Activated CD8-positive, alpha-beta T cell treated with anti-CD3 and anti-CD28 coated beads for 36 hours (primary cell): Measurements from ENCODE around the gene CREB3L1. TPM values are rescaled to one million over a fixed set of nuclear protein-coding genes. Genes with fewer than 3 reads are reported as not detected.

Experiments
- ATAC-seq: fragments of 200-7000 bp; cut with Tn5 transposase; one replicate; pipeline ENCODE4 v1.10.0; 2021; ENCODE audit warnings: mild to moderate bottlenecking, moderate library complexity
- CTCF ChIA-PET: fragments of 350-600 bp; sonication (Branson Sonifier 250); formaldehyde crosslinking; loops from one replicate; lab custom pipeline; 2021; ENCODE audit warnings: antibody characterized with exemption; lab: Charles Lee
- POLR2A ChIA-PET: fragments of 350-600 bp; sonication (Branson Sonifier 250); formaldehyde crosslinking; loops from one replicate; lab custom pipeline; 2021; ENCODE audit warnings: antibody characterized with exemption; lab: Charles Lee
- DNase-seq: peaks from one replicate; pipeline ENCODE4 v3.0.0-alpha.2; 2020
- H3K27ac Mint-ChIP-seq: one replicate; pipeline ENCODE4 v1.8.0; 2021; ENCODE audit warnings: mild to moderate bottlenecking, mixed read lengths
- H3K27me3 Mint-ChIP-seq: one replicate; pipeline ENCODE4 v1.8.0; 2021; ENCODE audit warnings: mixed read lengths
- H3K36me3 Mint-ChIP-seq: one replicate; pipeline ENCODE4 v1.8.0; 2021; ENCODE audit warnings: low read depth, mixed read lengths
- H3K4me1 Mint-ChIP-seq: one replicate; pipeline ENCODE4 v1.8.0; 2021; ENCODE audit warnings: low read depth, mixed read lengths
- H3K4me3 Mint-ChIP-seq: one replicate; pipeline ENCODE4 v1.8.0; 2021; ENCODE audit warnings: mild to moderate bottlenecking, moderate library complexity, mixed read lengths
- H3K9me3 Mint-ChIP-seq: one replicate; pipeline ENCODE4 v1.8.0; 2021; ENCODE audit warnings: mixed read lengths
- intact Hi-C: fragments of 100-400 bp; cut with micrococcal nuclease; formaldehyde crosslinking; loops from one replicate; pipeline ENCODE4 v1.10.0; 2022
- total RNA-seq, 2 experiments: library from RNA; stranded (reverse); gene quantifications; one replicate each; pipeline ENCODE4 v1.2.3, GENCODE V29; 2021
- TF ChIP-seq, protein P1 (sequence below): fragments of 200-600 bp; IDR thresholded peaks from one replicate; pipeline ENCODE4 v1.8.0; 2022; ENCODE audit warnings: antibody characterized with exemption, mild to moderate bottlenecking

Gene CREB3L1
- total RNA-seq, 2 experiments from 2014 or later = not detected

DNA sequence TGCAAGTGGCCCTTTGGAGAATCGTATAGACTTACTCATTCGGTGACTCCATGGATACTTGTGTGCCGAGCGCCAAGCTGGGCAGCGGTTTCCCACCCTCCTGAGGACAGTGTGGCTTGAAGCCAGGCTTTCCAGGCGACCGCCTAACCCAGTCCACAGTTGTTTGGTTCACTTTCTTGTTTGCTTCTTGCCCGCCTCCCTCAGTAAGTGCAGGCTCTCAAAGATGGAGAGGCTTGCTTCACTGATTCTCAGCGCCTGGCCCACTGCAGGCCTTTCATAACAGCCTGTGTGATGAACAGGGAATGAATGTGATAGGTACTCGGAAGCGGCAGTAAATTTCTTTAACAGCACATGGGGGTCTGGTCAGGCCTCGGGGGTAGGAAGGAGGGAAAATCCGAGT lies 92.8 kb downstream of the CREB3L1 start:
- intact Hi-C loops = no loop called here
- H3K4me3 Mint-ChIP-seq = no peak overlapping the region
- no peak for ATAC-seq
- peaks cover 15% of the 10 kb centered on the region for H3K4me1 Mint-ChIP-seq
- no peak overlapping the region for H3K27ac Mint-ChIP-seq
- ChIA-PET POLR2A (no interaction called here), CTCF (interaction anchor here (0.9 to 17.8 kb wide), 2 partner anchors 18 to 246 kb away, joined by 3 to 480 read pairs; partner anchors contain the start of gene DGKZ)
- peaks cover 22% of the 10 kb centered on the region for H3K36me3 Mint-ChIP-seq
- TF ChIP-seq, protein P1, sequence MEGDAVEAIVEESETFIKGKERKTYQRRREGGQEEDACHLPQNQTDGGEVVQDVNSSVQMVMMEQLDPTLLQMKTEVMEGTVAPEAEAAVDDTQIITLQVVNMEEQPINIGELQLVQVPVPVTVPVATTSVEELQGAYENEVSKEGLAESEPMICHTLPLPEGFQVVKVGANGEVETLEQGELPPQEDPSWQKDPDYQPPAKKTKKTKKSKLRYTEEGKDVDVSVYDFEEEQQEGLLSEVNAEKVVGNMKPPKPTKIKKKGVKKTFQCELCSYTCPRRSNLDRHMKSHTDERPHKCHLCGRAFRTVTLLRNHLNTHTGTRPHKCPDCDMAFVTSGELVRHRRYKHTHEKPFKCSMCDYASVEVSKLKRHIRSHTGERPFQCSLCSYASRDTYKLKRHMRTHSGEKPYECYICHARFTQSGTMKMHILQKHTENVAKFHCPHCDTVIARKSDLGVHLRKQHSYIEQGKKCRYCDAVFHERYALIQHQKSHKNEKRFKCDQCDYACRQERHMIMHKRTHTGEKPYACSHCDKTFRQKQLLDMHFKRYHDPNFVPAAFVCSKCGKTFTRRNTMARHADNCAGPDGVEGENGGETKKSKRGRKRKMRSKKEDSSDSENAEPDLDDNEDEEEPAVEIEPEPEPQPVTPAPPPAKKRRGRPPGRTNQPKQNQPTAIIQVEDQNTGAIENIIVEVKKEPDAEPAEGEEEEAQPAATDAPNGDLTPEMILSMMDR = no peak
- H3K27me3 Mint-ChIP-seq = no peaks in the 10 kb centered on the region
- no peak for DNase-seq
- no peaks in the 10 kb centered on the region for H3K9me3 Mint-ChIP-seq

Other genes starting within 250 kb of the CREB3L1 start
- 10 to 100 TPM; 36.2 to 40.4 TPM for gene PHF21A, start 156.2 kb upstream of the CREB3L1 start, total RNA-seq
- gene DGKZ, start 69.8 kb downstream of the CREB3L1 start, total RNA-seq = 10 to 100 TPM; 94.4 to 94.9 TPM
- 1 to 10 TPM; 4.2 to 4.9 TPM for gene MDK, start 104.0 kb downstream of the CREB3L1 start, total RNA-seq
- not detected for gene CHRM4, start 114.1 kb downstream of the CREB3L1 start, total RNA-seq